ENCODE results near the gene CHMP1B. TPM values are rescaled to one million over a fixed set of nuclear protein-coding genes. Genes with fewer than 3 reads are reported as not detected.
"Not testable (repeated sequence)": the region's sequence is repeated elsewhere in the genome, so short reads cannot be mapped to it uniquely, and the experiment has no call there.

CHMP1B gene
- total RNA-seq, 2 experiments from 2014 or later, result 20.1 to 21.0 TPM

DNA sequence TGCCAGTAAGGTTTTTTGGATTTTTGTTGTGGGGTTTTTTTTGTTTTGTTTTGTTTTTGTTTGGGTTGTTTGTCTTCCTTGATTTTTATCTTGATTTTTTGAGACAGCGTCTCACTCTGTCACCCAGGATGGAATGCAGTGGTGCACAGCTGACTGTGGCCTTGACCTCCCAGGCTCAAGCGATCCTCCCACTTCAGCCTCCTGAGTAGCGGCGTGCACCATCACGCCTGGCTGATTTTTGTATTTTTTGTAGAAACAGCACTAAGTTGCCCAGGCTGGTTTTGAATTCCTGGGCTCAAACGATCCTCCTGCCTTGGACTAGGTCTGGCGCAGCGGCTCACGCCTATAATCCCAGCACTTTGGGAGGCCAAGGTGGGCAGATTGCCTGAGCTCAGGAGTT lies 40.5 kb downstream of the CHMP1B start:
- POLR2A ChIA-PET, result no interaction called here
- CTCF ChIA-PET, result no interaction called here

DNA sequence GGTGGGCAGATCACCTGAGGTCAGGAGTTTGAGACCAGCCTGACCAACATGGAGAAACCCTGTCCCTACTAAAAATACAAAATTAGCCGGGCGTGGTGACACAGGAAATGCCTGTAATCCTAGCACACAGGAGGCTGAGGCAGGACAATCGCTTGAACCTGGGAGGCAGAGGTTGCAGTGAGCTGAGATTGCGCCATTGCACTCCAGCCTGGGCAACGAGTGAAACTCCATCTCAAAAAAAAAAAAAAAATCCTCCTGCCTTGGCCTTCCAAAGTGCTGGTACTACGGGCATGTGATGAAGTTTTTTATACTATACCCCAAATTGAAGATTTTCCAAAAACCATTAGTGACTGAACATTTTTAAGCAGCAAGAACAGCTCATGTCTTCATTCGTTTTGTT lies 41.2 kb downstream of the CHMP1B start:
- POLR2A ChIA-PET, CTCF ChIA-PET: not testable (repeated sequence)

DNA sequence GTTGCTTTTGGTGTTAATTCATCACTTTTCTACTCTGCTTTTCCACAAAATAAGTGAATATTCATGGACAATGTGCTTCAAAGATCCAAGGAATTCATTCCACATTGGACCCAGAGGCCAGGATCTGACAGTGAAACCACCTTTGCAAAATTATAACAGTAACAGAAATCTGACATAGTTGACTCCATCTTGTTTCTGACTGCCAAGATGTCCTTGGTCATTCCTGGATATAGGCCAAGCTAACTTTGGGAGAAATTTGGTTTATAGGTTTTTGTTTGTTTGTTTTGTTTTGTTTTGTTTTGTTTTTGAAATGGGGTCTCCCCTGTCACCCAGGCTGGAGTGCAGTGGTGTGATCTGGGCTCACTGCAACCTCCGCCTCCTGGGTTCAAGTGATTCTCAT lies 46.6 kb downstream of the CHMP1B start:
- POLR2A ChIA-PET, result no interaction called here
- CTCF ChIA-PET, result no interaction called here

DNA sequence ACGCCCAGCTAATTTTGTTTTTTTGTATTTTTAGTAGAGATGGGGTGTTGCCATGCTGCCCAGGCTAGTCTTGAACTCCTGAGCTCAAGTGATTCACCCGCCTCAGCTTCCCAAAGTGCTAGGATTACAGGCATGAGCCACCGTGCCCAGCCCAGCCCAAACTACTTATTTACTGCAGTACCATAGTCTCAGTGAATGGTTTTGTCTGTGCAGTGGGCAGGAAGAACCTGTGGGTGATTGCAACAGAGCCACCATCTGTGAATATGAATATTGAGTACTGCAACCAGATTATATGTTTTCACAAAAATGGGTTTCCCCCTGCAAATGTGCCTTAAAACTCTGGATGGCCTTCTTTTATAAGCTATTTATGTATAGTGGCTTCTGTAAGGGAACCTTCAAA lies 47.9 kb downstream of the CHMP1B start:
- CTCF ChIA-PET, result no interaction called here
- POLR2A ChIA-PET, result no interaction called here

DNA sequence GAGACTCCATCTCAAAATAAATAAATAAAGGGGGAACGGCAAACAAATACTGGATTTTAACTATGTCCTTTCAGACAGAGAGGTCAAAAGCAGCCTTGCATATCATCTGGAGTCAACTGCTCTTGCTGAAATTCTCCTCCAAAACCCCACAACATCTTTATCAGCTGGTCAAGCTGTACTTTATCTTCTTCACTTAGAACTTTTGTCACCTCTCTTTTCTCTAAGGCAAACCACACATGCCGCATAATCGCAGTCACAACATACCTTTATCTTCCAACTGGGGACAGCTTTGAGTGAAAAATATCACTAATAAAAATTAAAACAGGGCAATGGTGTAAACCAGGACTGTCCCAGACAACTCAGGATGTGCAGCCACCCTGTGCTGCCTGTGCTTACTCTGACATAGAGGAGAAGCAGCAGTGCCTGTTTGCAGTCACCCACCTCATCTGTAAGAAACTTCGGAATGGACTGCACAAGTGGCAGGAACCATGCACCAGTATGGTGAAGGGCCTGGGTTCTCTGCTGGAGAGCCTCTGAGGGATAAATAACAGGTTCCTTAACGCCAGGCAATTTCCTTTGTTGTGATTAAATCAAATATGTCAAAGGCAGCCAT lies 50.7 kb downstream of the CHMP1B start:
- ChIA-PET CTCF (no interaction called here), POLR2A (no interaction called here)

DNA sequence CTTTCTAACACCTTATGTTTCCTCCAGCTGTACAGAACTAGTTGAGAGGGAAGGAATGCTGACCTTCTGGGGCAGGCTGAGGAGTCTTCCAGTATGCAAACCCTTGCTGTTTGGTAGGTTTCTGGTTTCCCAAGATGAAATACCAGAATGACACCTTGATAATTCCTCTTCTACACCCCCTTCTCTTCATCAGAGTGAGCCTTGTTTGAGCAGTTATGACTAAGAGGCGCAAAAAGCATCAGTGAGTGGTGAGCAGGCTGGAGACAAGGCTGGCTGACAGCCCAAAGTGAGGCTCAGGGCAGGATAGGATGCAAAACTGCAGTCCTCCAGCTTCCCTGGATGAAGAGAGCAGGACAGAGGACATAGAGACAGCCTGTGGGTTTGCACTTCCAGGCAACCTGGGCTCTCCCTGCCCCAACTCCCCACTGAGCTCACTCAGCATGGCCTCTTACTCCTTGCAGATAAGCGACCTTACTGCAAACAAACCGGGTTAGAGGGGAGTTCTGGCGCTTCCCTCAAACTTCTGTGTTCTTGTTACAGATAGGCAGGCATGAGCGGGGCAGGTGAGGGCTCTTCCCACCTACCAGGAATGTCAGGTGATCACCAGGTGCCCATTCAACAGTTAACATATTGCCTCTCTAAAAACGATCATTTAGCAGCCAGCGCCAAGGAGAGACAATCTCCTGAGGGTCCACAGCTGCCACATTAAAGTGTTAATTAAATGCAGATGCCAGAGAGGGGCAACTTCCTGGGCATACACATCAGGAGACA lies 51.5 kb downstream of the CHMP1B start:
- POLR2A ChIA-PET, result no interaction called here
- CTCF ChIA-PET, result no interaction called here

Other genes starting within 250 kb of the CHMP1B start
- gene SLC35G4, start 241.8 kb upstream of the CHMP1B start, total RNA-seq, result not detected
- gene GNAL, start 162.1 kb upstream of the CHMP1B start, total RNA-seq, result under 1 TPM; 0.15 to 0.17 TPM
- 10 to 100 TPM; 29.8 to 30.8 TPM for gene MPPE1, start 56.9 kb downstream of the CHMP1B start, total RNA-seq
- 10 to 100 TPM; 17.4 to 19.5 TPM for gene IMPA2, start 130.1 kb downstream of the CHMP1B start, total RNA-seq
- not detected for gene ANKRD62, start 242.4 kb downstream of the CHMP1B start, total RNA-seq